CD4-positive, alpha-beta T cell treated with Interleukin-12 subunit alpha and Interleukin-12 subunit beta, for 1 hour (primary cell): Measurements from ENCODE around the gene FAM83G.
"Not testable (repeated sequence)": the region's sequence is repeated elsewhere in the genome, so short reads cannot be mapped to it uniquely, and the experiment has no call there.

Experiments used
- DNase-seq: peaks from one replicate; pipeline ENCODE4 v3.0.0-alpha.2; 2020

Gene FAM83G

GRCh38 chr17:18966831-18967624 is 37.5 kb downstream of the FAM83G start:
- no peak for DNase-seq

- no peak for DNase-seq
Measured at GRCh38 chr17:18965530-18966236, 38.9 kb downstream of the FAM83G start.

- DNase-seq, result no peak
Measured at GRCh38 chr17:18964550-18964949, 40.0 kb downstream of the FAM83G start.

GRCh38 chr17:18964018-18964351 is 40.6 kb downstream of the FAM83G start:
- DNase-seq, result no peak

GRCh38 chr17:18963126-18964017 is 41.2 kb downstream of the FAM83G start:
- no peak for DNase-seq

GRCh38 chr17:18962494-18962815 is 42.1 kb downstream of the FAM83G start:
- DNase-seq, result no peak

GRCh38 chr17:18961634-18962493 is 42.7 kb downstream of the FAM83G start:
- peak; percentile 24 for DNase-seq

- peak; percentile 77 for DNase-seq
Measured at GRCh38 chr17:18960803-18961511, 43.6 kb downstream of the FAM83G start.

- no peak for DNase-seq
Measured at GRCh38 chr17:18960241-18960665, 44.3 kb downstream of the FAM83G start.

GRCh38 chr17:18959845-18960240 is 44.7 kb downstream of the FAM83G start:
- no peak for DNase-seq

GRCh38 chr17:18959071-18959844 is 45.3 kb downstream of the FAM83G start:
- DNase-seq, result no peak

GRCh38 chr17:18958611-18959010 is 46.0 kb downstream of the FAM83G start:
- no peak for DNase-seq

GRCh38 chr17:18957831-18958230 is 46.7 kb downstream of the FAM83G start:
- no peak for DNase-seq

- no peak for DNase-seq
Measured at GRCh38 chr17:18956581-18956980, 48.0 kb downstream of the FAM83G start.

- not testable (repeated sequence) for DNase-seq
Measured at GRCh38 chr17:18956021-18956420, 48.5 kb downstream of the FAM83G start.

- DNase-seq, result no peak
Measured at GRCh38 chr17:18955009-18955408, 49.6 kb downstream of the FAM83G start.

- DNase-seq, result no peak
Measured at GRCh38 chr17:18954321-18954720, 50.2 kb downstream of the FAM83G start.

- no peak for DNase-seq
Measured at GRCh38 chr17:18953231-18953728, 51.3 kb downstream of the FAM83G start.

- no peak for DNase-seq
Measured at GRCh38 chr17:18951941-18952842, 52.4 kb downstream of the FAM83G start, which contains the start of gene SLC5A10. TSS of gene SLC5A10 (plus strand) at chr17:18952165. CDS start at chr17:18952206, 41 bp downstream.
